NCI-H2107 treated with DMSO at 0.1 percent for 48 hours (cell line): ENCODE data around the gene CTDSP2.
"Not testable (repeated sequence)": the region's sequence is repeated elsewhere in the genome, so short reads cannot be mapped to it uniquely, and the experiment has no call there.

ENCODE experiments used
- DNase-seq: peaks from one replicate; lab custom pipeline; 2025; ENCODE audit not compliant: unreplicated experiment; lab: John Stamatoyannopoulos, UW

Gene CTDSP2

DNA sequence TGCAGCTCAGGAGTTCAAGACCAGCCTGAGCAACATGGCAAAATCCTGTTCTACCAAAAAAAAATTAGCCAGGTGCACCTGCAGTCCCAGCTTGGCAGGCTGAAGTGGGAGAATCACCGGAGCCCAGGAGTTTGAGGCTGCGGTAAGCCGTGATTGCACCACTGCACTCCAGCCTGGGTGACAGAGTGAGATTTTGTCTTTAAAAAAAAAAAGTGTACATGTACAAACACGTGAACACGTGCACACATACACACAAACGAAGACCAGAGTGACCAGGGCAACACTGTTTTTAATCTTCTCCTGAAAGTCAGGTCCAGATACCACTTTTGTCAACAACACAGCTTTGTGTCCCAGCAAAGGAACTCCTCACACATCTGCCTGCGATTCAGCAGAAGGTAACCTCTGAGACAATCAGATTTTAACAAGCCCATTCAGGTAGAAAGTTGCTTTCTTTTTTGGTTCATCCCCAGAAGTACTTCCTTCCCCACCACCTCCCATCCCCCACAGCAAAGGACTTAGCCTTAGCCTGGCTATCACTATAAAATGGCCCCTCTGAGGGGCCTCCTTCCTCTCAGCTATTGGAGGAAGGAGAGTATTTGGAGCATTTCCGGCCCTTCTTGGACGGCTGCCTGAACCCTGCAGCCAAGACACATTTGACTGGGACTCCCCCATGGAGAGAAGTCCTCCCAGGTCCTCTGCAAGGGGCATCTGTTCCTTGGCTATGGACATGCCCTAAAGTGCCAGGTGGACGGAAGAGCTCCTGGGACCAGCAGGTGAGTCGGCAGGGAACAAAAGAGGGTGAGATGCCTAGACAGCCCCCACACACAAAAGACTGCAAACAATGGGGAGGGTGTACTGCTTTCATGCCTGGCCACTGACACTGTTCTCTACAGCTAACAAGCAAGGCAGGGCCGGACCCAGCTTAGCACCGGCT lies 9.8 kb downstream of the CTDSP2 start:
- peak; percentile 62 for DNase-seq

DNA sequence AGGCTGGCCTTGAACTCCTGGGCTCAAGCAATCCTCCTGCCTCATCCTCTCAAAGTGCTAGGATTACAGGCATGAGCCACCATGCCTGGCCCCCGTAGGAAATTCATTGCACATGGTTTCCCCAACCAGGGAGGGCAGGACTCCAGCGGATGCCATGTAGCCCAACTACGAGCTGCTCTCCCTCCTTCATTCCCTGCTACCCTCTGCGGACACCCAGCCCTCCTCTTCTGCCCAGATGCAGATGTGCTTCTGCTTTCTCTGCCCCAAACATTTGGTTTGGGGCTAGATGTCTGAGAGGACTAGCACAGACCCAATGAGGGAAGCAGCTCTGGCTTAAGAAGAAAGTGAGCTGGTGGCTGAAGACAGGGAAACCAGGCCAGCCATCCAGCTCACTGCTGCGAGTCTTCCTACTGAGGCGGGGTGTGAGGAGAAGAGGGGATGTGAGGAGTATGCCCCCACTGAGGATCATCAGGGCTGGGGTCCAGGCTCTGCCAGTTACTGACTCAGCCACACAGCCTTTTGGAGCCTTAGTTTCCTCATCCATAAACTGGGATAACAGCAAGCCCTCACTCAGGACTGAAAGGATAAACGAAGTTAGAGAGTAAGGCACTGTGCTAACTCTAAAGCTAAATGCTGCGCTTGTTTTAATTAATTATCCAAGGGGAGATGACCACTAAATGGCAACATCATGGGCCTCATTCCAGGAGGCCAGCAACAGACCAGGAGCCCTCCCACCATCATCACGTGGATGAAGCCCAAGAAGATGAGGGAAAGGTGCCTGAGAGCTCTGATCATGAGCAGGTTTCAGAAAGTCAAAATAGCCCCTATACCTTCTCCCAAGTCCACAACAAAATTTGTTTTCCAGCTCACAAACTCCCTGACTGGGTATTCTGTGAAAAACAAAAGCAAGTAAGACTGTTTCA lies 10.9 kb downstream of the CTDSP2 start:
- no peak for DNase-seq

DNA sequence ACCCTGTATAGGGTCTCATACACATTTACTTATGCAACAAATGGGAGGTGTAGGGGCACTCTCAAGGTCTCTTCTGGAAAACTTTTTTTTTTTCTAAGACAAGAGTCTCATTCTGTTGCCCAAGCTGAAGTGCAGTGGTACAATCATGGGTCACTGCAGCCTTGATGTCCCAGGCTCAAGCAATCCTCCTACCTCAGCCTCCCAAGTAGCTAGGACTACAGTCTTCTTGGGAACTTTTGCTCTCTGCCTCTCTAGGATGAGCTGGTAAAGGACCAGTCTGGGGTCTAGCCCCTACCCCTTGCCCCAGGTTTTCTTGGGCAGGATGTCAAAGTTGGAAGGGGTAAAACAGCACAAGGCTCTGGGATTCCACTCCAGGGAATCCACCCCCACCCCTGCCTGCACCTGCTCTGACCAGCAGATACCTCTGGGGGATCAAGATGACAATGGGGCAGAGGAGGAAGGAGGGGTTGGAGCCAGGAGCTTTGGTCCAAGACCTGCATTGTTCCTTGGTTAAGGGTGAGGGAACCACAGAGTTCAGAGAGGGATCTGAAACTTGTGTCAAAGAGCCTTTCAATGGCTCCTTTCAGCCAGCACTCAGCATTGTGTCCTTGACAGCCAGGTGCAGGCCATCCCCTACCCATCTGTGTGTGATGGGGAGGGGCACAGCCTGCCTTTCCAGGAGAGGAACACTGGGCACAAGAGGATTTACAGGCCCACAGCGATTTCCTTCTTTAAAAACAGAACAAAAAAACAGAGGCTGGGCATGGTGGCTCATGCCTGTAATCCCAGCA lies 12.2 kb downstream of the CTDSP2 start:
- peak; percentile 73 for DNase-seq

DNA sequence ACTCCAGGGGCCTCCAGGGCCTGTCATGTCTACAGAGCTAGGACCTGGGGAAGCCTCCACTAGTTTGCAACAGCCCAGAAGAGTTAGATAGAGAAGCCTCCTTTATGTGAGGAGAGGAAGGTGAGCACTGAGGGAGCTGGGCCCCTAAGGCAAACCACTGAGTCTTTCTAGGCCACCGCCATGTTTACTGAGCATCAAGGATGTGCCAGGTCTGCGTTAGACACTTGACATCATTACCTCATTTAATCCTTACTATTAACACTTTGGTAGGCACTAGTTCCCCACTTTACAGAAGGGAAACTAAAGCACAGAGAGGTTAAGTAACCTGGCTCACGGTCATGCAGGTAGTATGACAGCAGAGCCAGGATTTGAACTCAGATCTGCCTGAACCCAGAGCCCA lies 12.9 kb downstream of the CTDSP2 start:
- no peak for DNase-seq

DNA sequence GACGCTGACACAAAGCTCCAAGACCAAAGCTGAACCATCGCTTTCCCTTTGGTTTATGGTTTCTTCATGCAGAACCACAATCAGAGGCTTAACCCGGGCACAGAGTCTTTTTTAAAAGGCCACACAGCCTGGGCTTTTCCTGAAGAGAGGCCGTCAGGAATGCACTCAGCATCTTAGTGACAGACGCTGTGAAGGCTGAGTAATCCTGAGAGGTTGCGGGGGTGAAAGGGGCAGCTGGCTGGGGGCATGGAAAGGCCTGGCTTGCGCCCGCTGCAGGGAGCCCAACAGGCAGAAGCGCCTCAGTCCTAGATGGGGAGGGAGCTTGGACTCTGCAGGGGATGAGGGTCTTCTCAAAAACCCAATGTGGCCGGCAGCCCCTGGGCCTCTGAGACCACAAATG lies 13.6 kb downstream of the CTDSP2 start:
- DNase-seq, result no peak

DNA sequence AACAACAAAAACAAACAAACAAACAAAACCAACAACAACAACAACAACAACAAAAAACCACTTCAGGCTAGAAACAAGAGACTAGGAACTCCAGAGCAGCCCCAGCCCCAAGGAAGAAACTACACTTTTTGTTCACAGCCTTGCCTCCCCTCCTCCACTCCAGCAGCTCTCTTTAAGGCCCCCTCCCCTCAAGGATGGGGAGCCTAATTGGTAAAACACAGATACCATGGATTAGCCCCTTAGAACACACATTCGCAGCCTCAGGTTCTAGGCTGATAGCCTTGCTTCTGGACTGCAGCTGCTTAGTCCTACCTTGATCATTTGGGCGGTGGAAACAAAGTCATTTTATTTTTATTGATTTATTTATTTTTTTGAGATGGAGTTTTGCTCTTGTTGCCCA lies 16.1 kb downstream of the CTDSP2 start:
- DNase-seq, result no peak

DNA sequence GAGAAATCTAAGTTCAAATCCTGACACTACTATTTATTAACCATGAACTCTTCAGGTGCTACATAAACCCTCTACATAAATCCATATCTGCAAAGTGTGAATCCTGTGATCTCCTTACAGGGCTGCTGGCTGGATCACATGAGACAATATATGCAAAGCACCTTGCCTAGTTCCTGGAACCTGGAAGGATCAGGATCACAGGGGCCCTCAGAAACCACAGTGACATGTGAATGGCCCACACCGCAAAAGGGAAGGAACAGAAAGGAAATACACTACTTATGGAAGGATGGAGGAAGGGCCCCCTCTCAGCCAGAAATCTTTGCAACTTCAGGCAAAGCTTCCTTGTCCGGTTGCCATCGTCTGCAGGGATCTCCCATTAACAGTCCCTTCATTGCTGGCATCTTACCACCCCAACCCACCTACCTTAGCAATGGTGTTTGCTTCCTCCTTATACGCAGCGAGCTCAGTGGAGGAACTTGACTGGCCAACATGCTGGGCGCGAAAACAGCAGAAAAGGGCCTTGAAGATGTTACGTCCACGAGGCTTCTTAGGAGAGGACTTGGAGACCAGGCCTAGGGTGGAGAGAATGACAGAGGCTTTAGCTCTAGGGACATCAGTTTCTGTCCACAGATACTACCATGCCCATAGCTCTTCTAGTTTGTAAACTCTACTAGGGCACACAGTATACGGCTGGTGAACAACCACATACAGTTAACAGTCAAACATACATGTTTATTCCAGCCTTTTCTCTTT lies 17.3 kb downstream of the CTDSP2 start:
- no peak for DNase-seq

DNA sequence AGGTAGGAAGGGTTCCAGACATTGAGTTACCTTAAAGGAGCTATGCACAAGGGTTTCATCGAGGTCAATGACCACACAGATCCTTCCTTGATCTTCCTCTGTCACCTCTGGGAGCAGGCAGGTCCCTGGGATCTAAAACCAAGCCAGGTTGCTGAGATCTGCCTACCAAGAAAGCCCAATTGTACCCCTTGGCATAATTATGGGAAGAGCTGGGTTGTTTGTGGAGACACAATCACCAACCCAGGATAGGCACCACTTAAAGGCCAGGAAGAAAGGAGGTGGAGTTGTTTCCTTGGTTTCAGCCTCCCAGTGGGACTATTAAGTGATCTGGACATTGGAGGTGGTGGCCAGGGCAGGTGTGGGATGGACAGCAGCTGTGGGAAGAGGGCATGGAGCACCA lies 19.6 kb downstream of the CTDSP2 start:
- DNase-seq, result no peak

DNA sequence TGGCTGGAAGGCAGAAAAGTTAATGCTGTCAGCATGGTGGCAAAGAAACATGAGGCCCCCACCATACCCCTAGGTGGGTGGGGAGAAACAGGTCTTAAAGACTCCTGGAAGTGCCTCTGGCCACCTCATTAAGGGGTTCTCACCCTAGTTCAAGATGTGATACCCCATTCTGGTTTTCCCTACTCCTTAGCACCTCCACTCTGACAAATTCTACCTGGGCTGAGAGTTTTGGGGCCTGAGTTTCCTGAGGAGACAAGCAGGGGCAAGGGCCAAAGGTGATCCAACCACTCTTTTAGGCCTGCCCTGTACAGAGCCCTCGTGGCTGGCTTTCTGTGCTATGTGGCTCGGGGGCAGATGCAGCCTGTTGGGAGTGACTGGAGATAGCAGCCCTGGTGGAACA lies 20.1 kb downstream of the CTDSP2 start:
- DNase-seq, result no peak

DNA sequence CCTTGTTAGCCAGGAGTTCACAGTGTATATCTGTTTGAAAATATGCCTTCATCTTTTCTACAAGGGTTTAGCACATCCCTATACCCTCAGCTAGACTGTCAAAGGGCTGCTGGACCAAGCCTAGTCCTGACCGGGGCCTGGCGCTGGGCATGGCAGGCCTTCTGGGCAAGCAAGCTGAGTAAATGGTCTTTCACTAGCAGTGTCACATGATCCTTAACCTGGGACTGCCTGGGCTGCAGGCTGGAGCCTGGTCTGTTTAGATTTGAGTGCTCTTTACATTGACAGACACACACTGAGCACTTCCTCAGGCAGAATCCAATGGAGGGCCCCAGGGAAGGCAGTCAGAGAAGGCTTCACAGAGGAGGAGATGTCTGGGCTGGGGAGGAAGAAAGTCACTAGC lies 21.1 kb downstream of the CTDSP2 start:
- no peak for DNase-seq

DNA sequence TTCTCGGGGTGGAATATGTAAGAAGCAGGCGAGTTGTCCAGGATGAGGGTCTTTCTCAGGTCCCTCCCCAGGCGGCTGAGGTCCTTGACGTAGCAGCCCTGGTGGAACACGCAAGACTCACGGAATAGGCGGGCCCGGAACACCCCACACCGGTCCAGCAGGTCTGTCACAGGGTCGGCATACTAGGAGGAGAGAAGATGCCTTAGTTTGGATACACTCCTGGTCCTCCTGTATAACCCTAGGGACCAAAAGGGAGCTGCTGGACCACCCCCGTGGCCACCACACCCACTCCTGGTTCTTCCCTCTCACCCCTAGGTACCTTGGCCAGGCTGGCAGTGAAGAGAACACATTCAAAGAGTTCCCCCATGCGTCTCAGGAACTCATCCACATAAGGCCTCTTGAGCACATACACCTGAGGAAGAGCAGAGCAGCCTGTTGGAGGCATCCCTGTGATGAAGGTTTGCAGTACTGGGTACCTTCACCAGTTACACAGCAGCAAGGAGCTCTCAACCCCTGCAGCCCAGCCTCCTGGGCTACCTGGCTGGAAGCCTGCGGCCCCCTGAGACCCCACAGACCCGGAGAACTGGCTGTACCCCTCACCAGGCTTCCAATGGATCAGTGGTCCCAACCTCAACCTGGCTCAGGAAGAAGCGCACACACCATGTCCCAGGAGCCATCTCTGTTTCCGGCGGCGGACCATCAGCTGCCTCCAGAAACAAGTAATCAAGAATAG lies 22.5 kb downstream of the CTDSP2 start:
- no peak for DNase-seq

DNA sequence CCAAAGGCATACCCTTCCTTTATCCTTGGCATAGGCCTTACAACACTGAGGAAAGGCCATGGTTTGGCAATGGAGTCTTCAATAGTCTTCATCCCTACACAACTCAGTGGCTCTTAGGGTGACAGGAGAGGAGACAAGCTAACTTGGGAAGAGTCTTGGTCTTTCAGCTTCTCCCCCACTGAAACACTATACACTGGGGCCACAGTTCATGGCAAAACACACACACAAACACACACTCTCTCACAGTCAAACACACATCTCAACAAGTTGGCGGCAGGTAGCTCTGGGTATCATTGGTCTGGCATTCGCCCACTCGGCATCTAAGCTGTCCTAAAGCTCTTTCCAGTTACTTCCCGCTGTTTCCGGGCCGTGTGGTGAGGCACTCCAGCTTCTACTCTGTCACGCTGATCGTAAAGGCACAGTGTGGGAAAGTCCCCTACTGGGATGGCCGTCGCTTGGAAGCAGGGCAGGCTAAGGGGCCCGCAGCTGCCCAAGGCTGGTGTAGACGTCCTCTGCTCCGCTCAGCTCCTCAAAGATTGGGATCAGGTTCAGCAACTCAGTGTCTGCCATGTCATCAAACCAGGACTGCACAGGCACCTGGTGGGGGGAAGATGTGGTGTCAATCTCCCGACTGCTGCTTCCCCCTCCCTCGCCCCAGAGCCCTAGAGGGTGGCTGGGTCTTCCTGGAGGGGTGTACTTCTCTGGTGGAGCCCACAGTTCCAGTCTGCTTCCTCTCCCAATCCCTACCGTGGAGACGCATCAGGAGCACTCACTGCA lies 23.2 kb downstream of the CTDSP2 start:
- DNase-seq, result no peak

DNA sequence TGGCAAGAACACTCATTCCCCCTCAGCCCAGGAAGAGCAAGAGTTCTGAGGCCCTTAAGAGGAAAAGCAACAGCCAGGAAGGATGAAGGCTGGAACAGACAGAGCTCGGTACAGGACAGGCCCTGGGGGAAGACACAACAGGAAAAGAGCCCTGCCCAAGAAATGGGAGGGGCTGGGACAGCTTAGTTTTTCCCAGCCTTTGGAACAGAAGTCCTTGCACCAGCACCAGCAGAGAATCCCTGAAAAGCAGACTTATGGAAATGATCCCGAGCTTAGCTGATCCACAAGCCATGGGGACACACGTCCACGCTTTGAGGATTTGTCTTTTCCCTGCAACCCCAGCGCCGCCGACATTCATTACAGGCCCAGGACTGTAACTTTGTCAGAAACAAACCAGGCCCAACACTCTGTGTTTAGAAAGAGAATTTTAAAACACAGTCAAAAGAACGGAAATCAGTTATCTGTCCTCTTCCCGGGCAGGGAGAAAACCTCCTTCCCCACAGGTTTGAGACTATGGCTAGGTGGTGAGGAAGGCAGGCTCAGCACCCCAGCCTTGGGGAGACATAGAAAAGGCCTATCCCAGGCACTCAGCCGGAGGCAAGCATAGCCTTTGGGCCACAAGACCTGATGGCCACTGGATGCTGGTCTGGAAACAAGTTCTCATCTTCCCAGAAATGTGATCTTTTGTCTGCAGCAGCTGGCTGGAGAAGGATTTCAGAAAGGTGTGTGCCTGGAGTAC lies 24.0 kb downstream of the CTDSP2 start:
- DNase-seq, result no peak

DNA sequence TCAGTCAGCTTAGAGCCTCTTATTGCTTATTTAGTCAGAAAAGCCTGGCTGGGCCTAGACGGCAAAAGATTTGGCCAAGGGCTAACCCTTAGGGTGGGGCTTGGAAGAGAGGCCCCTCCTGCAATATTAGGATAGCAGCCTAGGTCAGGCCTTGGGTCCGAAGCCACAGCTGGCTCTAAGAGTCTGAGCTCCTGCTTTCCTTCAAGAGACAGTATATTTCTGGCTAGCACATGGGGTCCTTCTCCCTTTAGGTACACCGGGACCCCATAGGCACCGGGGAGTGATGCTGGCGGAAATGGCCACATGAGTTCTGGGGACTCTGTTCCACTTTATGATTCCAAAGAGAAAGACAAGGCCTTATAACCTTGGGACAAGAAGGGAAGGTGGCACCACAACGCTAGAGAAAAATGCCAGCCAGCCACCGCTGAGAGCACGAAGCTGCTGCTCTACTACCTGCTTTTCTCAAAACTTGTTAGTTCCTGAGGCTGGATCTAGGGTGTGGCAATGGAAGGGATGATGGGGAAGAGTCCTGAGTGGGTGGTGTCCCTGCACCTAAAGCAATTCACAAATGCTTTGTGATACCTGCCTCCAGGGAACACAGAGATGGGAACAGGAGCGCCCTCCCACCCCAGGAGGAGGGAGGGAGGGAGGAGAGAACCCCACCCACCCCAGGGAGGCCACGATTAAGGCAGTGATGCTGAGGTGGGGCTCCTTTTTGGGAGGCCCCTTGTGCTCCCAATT lies 24.9 kb downstream of the CTDSP2 start:
- no peak for DNase-seq

DNA sequence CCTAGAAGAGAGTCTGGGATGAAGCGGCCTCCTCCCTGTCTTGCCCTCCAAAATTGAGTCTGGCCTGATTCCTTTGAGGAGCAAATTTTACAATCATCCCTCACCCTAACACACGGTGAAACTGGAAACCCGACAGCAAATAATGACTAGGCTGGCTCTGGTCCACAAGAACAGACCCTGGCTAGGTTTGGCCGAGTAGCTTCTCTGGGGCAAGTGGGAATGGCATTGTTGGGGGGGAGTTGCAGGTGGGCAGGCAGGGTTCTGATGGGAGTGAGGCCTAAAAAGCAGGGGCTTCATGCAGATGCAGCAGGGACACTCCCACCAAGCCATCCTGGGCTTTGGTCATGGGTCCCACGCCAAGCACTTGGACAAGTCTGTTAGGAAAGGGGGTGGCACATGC lies 25.5 kb downstream of the CTDSP2 start:
- DNase-seq, result not testable (repeated sequence)

DNA sequence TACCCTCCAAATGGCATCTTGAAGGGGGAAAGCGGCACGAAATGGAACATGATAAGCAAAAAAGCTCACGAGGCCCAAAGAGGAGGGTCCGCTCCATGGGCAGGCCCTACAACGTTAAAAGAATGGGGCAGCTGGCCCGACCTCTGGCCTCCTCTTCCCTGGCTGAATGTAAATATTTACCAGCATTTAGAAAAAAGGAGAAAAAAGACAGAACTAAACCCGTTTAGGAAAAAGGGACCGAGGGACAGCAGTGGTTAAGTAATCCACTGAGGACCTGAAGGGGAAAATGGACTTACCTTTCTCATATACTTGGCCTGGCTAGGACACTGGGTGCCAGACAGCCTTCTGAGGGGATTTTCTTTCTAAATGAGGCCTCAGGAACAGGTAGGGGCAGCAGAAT lies 26.4 kb downstream of the CTDSP2 start:
- DNase-seq, result not testable (repeated sequence)

DNA sequence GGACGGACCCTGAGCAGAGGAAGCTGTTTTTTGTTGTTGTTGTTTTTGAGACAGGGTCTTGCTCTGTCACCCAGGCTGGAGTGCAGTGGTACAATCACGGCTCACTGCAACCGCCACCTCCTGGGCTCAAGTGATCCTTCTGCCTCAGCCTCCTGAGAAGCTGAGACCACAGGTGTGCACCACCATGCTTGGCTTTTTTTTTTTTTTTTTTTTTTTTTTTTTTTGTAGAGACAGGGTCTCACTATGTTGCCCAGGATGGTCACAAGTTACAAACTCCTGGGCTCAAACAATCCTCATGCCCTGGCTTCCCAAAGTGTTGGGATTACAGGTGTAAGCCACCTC lies 28.6 kb downstream of the CTDSP2 start:
- DNase-seq, result not testable (repeated sequence)
